Measurements from ENCODE around the gene CBFA2T3. TPM values are rescaled to one million over a fixed set of nuclear protein-coding genes. Genes with fewer than 3 reads are reported as not detected.
A peak's percentile ranks its signal among the peaks of the same experiment; 100 is the strongest.

CBFA2T3 gene
- total RNA-seq, 1 donor from 2014 or later, result not detected

DNA sequence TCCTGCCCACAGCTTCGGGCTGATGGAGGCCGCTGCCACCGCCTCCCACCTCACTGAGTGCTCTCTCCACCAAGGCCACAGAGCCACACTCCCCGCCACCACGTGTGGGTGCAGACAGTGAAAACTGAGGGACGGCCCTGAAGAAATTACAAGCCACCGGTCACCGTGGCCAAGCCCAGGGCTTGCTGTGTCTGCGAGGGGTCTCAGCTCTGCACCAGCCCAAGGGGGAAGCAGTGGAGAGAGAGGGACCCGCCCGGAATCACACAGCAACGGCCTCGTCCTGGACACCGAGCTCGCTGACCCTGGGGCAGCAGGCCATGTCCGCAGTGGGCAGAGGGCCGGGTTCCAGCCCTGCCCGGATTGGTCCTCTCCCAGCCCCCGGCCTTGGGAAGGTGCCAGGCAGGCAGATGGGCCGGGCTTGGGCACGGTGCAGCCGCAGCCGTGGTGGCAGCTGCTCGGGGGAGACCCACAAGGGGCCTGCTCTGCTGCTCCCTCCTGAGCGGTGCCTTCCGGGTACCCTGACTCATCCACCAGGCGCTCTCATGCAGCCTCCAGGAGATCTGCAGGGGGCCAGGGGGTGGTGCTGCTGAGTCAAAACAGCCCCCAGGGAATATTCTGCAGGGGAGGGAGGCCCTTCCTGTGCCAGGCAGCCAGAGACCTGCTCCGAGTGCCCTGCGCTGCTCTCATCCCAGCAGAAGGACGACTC lies 52.0 kb downstream of the CBFA2T3 start:
- Mint-ChIP-seq H3K27me3 (ENCODE audit: low read depth) (peaks cover 8% of the 10 kb centered on the region), H3K4me3 (ENCODE audit: unreplicated experiment) (no peak overlapping the region), H3K36me3 (ENCODE audit: low read depth) (no peaks in the 10 kb centered on the region), H3K9me3 (ENCODE audit: low read depth) (no peaks in the 10 kb centered on the region), H3K27ac (ENCODE audit: unreplicated experiment) (no peak overlapping the region), H3K4me1 (ENCODE audit: low read depth) (peaks cover 33% of the 10 kb centered on the region)
- TF ChIP-seq, protein P1, sequence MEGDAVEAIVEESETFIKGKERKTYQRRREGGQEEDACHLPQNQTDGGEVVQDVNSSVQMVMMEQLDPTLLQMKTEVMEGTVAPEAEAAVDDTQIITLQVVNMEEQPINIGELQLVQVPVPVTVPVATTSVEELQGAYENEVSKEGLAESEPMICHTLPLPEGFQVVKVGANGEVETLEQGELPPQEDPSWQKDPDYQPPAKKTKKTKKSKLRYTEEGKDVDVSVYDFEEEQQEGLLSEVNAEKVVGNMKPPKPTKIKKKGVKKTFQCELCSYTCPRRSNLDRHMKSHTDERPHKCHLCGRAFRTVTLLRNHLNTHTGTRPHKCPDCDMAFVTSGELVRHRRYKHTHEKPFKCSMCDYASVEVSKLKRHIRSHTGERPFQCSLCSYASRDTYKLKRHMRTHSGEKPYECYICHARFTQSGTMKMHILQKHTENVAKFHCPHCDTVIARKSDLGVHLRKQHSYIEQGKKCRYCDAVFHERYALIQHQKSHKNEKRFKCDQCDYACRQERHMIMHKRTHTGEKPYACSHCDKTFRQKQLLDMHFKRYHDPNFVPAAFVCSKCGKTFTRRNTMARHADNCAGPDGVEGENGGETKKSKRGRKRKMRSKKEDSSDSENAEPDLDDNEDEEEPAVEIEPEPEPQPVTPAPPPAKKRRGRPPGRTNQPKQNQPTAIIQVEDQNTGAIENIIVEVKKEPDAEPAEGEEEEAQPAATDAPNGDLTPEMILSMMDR (IDR thresholded peaks at IDR 0.05), result peak; percentile 70
- DNase-seq (ENCODE audit: low spot score), result no peak

DNA sequence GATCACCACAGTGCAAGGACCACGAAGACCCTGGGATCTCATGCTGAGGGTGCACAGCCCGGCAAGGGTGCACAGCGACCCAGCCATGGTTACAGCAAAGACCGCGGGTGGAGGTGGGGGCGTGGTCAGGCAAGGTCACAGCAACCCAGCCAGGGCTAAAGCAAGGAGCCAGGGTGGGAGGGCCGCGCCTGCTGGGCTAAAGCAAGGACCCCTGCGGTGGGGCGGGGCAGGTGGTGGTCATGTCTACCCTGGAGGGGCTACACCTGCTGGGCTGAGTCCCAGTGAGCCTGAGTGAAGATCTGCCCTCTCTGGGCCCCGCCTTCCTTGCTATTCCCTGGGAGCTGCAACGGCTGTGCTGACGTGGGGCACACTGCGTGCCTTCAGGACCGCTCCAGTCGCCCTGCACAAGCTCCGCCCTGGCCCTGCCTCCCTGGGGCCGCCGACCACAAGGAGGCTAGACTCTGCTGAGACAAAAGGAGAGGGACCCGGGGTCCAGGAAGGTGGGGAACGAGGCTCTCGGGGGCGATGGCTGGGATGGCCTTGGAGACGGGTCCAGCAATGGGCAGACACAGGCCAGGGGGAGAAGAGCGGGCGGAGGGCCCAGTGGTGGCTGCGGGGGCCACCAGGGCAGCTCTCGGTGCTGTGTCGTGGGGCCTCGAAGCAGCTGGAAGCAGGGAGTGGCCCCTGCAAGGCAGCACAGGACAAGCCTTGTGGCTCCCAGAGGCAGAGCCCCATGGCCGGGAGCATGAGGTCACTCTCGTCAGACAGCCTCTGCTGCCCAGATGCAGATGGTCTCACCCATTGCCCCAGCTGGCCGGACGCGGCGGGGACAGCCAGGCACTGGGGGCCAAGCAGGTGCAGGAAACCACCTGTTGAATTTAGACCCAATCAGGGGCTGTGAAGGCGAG lies 52.8 kb downstream of the CBFA2T3 start:
- H3K27ac Mint-ChIP-seq (ENCODE audit: unreplicated experiment), result no peak overlapping the region
- peaks cover 33% of the 10 kb centered on the region for H3K4me1 Mint-ChIP-seq (ENCODE audit: low read depth)
- H3K4me3 Mint-ChIP-seq (ENCODE audit: unreplicated experiment), result no peak overlapping the region
- TF ChIP-seq, protein P1 (IDR thresholded peaks at IDR 0.05), result no peak
- peaks cover 7% of the 10 kb centered on the region for H3K27me3 Mint-ChIP-seq (ENCODE audit: low read depth)
- H3K36me3 Mint-ChIP-seq (ENCODE audit: low read depth), result no peaks in the 10 kb centered on the region
- no peaks in the 10 kb centered on the region for H3K9me3 Mint-ChIP-seq (ENCODE audit: low read depth)
- DNase-seq (ENCODE audit: low spot score), result no peak

DNA sequence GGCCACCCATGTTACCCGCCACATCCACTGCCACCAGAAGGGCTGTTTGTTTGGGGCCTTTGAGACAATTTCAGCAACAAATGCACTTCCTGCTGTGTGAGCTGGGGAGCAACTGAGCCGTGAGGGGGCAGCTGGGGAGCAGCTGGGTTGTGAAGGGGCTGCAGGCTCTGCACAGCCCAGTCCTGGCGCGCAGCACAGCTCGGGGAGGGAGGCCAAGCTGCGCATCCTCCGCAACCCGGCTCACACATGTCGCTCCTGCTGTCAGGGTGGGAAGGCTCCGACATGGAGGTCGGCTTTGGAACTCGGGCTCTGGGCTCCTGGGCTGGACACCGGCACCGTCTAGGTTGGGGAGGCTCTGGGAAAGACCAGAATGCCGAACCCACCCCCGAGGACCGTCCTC lies 53.6 kb downstream of the CBFA2T3 start:
- TF ChIP-seq, protein P1 (IDR thresholded peaks at IDR 0.05), result no peak
- peaks cover 5% of the 10 kb centered on the region for H3K27me3 Mint-ChIP-seq (ENCODE audit: low read depth)
- no peaks in the 10 kb centered on the region for H3K9me3 Mint-ChIP-seq (ENCODE audit: low read depth)
- peaks cover 33% of the 10 kb centered on the region for H3K4me1 Mint-ChIP-seq (ENCODE audit: low read depth)
- DNase-seq (ENCODE audit: low spot score), result no peak
- H3K4me3 Mint-ChIP-seq (ENCODE audit: unreplicated experiment), result no peak overlapping the region
- H3K36me3 Mint-ChIP-seq (ENCODE audit: low read depth), result no peaks in the 10 kb centered on the region
- no peak overlapping the region for H3K27ac Mint-ChIP-seq (ENCODE audit: unreplicated experiment)

DNA sequence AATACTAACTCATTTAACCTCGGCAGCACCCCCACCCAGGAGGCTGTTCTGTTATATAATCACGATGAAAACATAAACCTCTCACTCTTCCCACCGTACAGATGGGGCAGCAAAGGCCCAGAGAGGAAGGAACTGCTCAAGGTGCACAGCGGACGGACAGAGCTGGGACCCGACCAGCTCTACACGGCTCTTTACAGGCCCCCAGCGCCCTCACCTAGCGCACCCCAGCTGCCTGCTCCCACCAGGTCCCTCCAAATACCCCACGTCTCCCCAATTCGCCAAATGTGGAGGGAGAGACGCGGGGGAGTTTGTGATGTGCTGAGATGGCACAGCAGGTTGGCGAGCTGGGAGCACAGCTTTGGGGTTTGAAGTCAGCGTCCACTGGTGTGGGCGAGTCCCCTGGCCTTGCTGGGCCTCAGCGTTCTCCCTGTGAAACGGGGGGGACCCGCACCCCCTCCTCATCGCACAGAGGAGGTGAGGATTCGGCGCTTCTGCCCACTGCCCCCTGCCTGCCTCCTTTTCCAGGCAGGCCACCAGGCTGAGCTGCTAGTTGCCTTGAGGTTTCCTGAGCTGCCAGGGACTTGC lies 54.1 kb downstream of the CBFA2T3 start:
- TF ChIP-seq, protein P1 (IDR thresholded peaks at IDR 0.05), result no peak
- DNase-seq (ENCODE audit: low spot score), result no peak
- Mint-ChIP-seq H3K36me3 (ENCODE audit: low read depth) (no peaks in the 10 kb centered on the region), H3K4me1 (ENCODE audit: low read depth) (peaks cover 33% of the 10 kb centered on the region), H3K9me3 (ENCODE audit: low read depth) (no peaks in the 10 kb centered on the region), H3K4me3 (ENCODE audit: unreplicated experiment) (no peak overlapping the region), H3K27ac (ENCODE audit: unreplicated experiment) (no peak overlapping the region), H3K27me3 (ENCODE audit: low read depth) (peaks cover 5% of the 10 kb centered on the region)

All from chondrocyte (in vitro differentiated cells).